Brain microvascular endothelial cell (primary cell): ENCODE results near the gene LMF2.

ENCODE experiments used
- DNase-seq: peaks from one replicate; pipeline ENCODE4 v3.0.0-alpha.2; 2020
- H3K27ac ChIP-seq: fragments of 250-450 bp; sonication (Bioruptor Pico); 2 replicates; pipeline ENCODE4 v1.5.1; 2020; ENCODE audit warnings: mild to moderate bottlenecking, moderate library complexity
- H3K27me3 ChIP-seq: fragments of 250-450 bp; sonication (Bioruptor Pico); replicated peaks from 2 replicates; pipeline ENCODE4 v1.5.1; 2020; ENCODE audit warnings: mild to moderate bottlenecking
- H3K36me3 ChIP-seq: fragments of 250-450 bp; sonication (Bioruptor Pico); replicated peaks from 2 replicates; pipeline ENCODE4 v1.5.1; 2020; ENCODE audit warnings: mild to moderate bottlenecking
- H3K4me3 ChIP-seq: 2 replicates; pipeline ENCODE4 v1.5.1; 2011; ENCODE audit warnings: low read depth, mild to moderate bottlenecking, control low read depth, low read length, moderate library complexity
- CTCF ChIP-seq: IDR thresholded peaks from 2 replicates; pipeline ENCODE4 v1.5.1; 2011; ENCODE audit warnings: low read depth, mild to moderate bottlenecking, moderate library complexity, low read length, control low read depth, inconsistent platforms; ENCODE audit errors: missing control alignments
- in situ Hi-C: cut with HindIII; loops from 2 replicates; pipeline ENCODE4 v1.10.0; 2017; ENCODE audit warnings: low sequenced_read_pairs, low pct_ligation_motif_present

LMF2 gene

DNA sequence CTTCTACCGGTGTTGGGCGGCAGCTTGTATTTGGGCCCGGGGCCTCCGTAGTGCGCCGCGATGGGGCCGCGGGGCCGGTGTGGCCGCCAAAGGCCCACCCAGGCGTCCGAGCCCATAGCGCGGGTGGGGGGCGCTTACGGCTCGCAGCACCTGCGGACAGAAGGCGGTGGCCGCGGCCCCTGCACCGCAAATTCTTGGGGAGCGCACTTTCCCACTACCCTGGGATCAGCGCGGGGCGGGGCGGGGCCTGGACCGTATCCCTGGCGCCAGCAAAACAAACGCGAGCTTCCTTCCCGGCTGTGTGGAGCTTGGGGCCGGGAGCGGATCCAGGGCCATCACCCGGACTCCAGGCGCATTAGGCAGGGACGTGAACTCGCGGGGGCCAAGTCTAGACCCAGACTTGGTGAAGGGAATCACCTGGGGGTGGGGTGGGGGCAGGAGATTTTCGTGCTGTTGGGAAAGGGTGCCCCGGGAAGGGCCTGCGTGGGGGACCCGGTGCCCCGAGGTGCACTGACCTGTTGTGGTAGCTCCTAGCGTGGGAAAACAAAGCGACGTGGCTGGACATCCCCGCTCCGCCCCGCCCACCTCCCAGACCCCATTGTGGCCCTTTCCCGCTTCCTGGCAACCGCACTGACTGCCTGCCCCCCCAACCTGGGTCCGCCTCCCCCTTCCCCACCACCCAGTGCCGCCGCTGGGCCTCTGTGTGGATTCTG is 24.6 kb upstream of the LMF2 start:
- Histone ChIP-seq H3K27me3 (no peaks in the 10 kb centered on the region), H3K4me3 (peak overlapping the region; percentile 48), H3K36me3 (no peaks in the 10 kb centered on the region), H3K27ac (peak overlapping the region; percentile 34)
- DNase-seq, result peak; percentile 57
- TF ChIP-seq CTCF, result no peak
- in situ Hi-C loops, result no loop called here

GRCh38 chr22:50531546-50531961 is 24.1 kb upstream of the LMF2 start:
- no peak for TF ChIP-seq CTCF
- Histone ChIP-seq H3K4me3 (peak overlapping the region; percentile 48), H3K27me3 (no peaks in the 10 kb centered on the region), H3K27ac (peak overlapping the region; percentile 34), H3K36me3 (no peaks in the 10 kb centered on the region)
- DNase-seq, result no peak
- in situ Hi-C loops, result no loop called here

GRCh38 chr22:50530877-50531545 is 23.5 kb upstream of the LMF2 start:
- H3K27ac ChIP-seq, result no peak overlapping the region
- no peak for TF ChIP-seq CTCF
- H3K27me3 ChIP-seq, result no peaks in the 10 kb centered on the region
- no peaks in the 10 kb centered on the region for H3K36me3 ChIP-seq
- DNase-seq, result peak; percentile 60
- in situ Hi-C loops, result no loop called here
- H3K4me3 ChIP-seq, result peak overlapping the region; percentile 48

DNA sequence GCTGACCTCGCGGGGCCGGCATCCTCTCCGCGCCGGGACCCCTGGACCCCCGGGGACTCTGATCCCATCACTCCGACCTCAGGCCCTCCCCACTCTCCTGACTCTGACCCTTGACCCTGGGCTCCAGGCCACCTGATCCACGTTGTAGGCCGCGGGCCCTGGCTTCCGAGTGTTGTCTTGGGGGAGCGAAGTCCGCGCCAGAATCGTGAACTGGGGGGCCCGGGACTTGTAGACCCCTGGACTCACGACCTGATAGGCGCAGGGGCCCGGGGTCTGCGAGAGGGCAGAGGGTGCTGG is 23.0 kb upstream of the LMF2 start:
- TF ChIP-seq CTCF, result no peak
- Histone ChIP-seq H3K36me3 (no peaks in the 10 kb centered on the region), H3K27me3 (no peaks in the 10 kb centered on the region), H3K27ac (peak overlapping the region; percentile 5), H3K4me3 (peak overlapping the region; percentile 43)
- DNase-seq, result no peak
- in situ Hi-C loops, result no loop called here

DNA sequence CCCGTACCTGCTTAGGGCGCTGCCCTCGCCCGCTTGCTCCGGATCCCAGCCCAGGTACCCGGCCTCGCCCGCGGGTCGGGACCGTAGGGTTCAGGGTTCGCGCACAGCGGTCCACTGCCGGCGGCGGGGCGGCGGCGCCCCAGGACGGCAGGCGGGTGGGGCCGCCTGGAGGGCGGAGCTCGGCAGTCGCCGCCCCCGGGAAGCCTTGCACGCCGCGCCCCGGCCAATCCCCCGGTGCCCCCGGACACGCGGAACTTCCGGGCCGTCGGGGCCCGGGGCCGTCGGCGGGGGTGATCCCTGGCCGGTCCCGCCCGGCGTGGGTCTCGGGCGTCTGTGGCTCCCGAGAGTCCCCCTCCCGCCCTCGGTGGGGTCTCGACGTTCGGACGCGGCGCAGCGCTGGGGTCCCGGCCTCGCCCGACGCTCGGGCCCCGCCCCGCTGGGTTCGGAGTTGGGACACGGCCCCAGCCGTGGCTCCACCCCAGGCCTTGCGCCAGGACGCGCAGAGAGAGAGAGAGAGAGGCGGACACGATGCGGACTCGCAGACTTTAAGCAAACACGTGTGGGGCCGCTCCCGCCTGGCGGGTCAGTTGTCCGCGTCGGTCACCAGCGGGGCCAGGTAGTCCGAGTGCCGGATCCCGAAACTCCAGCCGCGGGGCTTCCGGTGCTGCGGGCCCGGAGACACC is 22.5 kb upstream of the LMF2 start, which contains the start of gene TYMP:
TSS of gene TYMP (minus strand) at position 116 of the 683 bp plus-strand sequence. CDS start 303 bp downstream, outside the sequence.
- in situ Hi-C loops, result no loop called here
- TF ChIP-seq CTCF, result no peak
- H3K27me3 ChIP-seq, result no peaks in the 10 kb centered on the region
- peak within 1 kb of the TSS; percentile 5 for H3K27ac ChIP-seq
- H3K36me3 ChIP-seq, result no peaks in the 10 kb centered on the region
- peak within 1 kb of the TSS; percentile 43 for H3K4me3 ChIP-seq
- DNase-seq, result peak; percentile 49
